ENCODE data around the gene MTG2. TPM values are rescaled to one million over a fixed set of nuclear protein-coding genes. Genes with fewer than 3 reads are reported as not detected.

MTG2 gene, protein sequence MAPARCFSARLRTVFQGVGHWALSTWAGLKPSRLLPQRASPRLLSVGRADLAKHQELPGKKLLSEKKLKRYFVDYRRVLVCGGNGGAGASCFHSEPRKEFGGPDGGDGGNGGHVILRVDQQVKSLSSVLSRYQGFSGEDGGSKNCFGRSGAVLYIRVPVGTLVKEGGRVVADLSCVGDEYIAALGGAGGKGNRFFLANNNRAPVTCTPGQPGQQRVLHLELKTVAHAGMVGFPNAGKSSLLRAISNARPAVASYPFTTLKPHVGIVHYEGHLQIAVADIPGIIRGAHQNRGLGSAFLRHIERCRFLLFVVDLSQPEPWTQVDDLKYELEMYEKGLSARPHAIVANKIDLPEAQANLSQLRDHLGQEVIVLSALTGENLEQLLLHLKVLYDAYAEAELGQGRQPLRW
- 10 to 100 TPM; 18.3 to 35.5 TPM for total RNA-seq
- 10 to 100 TPM; 23.4 to 33.7 TPM for polyA plus RNA-seq
- long read RNA-seq, donor 1, partial matches to known transcripts, result 0 of 5 reads
- long read RNA-seq, donor 1, other reads (novel, unspliced or antisense), result 0 of 5 reads
- long read RNA-seq, donor 2, partial matches to known transcripts, result 0 of 2 reads
- long read RNA-seq, donor 2, other reads (novel, unspliced or antisense), result 0 of 2 reads
- long read RNA-seq, donor 3, result 0 reads
- long read RNA-seq, donor 4, partial matches to known transcripts, result 0 of 3 reads
- long read RNA-seq, donor 4, other reads (novel, unspliced or antisense), result 0 of 3 reads
- long read RNA-seq, donor 5, transcript MTG2-210 (2 exons, 590 nt), result major isoform, 5 of 6 reads
- long read RNA-seq, donor 5, partial matches to known transcripts, result 0 of 6 reads
- long read RNA-seq, donor 5, other reads (novel, unspliced or antisense), result 0 of 6 reads

DNA sequence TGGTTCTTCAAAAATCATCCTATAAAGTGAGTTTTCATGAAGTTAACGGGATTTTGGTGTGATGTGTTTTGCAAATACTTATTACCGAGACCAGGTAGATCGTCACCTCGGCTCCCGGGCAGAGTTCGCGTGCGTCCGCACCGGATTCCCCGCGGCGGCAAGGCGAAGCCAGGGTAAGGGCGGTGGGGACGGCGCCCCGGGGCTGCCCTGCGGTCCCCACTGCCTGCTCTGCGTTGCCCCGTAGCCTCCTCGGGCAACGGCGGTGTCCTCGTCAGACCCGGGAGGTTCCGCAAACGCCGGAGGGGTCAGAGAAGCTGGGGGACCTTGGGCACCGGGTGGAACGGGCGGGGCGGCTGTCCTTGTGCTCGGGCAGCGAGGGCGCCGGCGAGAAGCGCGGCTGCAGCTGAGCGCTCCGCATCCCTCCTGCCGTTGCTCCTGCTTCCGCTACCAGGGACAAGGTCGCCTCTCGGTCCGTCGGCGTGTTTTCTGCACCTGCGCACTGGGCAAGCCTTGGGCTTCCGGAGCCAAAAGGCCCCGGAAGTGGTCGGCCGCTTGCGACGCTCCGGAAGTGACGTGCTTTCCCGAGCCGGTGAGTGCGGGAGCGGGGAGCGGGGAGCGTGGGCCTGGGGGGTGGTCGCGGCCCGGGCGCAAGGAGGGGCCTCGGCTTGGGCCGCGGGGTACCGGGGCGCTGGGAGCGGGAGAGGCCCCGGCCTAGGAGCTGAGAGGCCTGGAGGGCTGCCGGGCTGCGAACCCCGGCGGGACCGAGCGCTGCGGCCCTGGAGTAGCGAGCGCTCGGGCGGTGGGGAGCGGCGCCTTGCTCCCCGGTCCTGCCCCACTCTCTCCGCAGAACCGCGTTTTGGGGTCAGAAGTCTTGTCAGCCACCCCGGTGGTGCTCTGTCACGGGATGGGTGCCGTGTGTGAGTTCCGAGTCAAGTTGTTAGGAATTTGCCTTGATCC lies at the start of gene MTG2:
Gene MTG2 (plus strand): TSS at position 560 of the 957 bp plus-strand sequence. CDS start 10,393 bp downstream, outside the sequence.
- DNase-seq (peak; percentile 96 to 97 (median 97)), ATAC-seq (ENCODE audit: insufficient read depth, low FRiP score) (peak; percentile 97)
- H3K4me1 ChIP-seq (ENCODE audit: control insufficient read depth in 5 of 5, insufficient read depth in 5 of 5, low read length in 5 of 5), result peaks cover 0 to 17% (median 6%) of the 10 kb centered on the region in 5 donors
- TF ChIP-seq, protein P1, sequence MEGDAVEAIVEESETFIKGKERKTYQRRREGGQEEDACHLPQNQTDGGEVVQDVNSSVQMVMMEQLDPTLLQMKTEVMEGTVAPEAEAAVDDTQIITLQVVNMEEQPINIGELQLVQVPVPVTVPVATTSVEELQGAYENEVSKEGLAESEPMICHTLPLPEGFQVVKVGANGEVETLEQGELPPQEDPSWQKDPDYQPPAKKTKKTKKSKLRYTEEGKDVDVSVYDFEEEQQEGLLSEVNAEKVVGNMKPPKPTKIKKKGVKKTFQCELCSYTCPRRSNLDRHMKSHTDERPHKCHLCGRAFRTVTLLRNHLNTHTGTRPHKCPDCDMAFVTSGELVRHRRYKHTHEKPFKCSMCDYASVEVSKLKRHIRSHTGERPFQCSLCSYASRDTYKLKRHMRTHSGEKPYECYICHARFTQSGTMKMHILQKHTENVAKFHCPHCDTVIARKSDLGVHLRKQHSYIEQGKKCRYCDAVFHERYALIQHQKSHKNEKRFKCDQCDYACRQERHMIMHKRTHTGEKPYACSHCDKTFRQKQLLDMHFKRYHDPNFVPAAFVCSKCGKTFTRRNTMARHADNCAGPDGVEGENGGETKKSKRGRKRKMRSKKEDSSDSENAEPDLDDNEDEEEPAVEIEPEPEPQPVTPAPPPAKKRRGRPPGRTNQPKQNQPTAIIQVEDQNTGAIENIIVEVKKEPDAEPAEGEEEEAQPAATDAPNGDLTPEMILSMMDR (IDR thresholded peaks at IDR 0.05; ENCODE audit: control extremely low read depth, extremely low read depth), result no peak
- H3K4me3 ChIP-seq, result peak within 1 kb of the TSS; percentile 82
- peak within 1 kb of the TSS; percentile 81 to 82 for H3K9ac ChIP-seq (ENCODE audit: insufficient read depth in 1 of 2, low read length in 2 of 2)
- WGBS, 2 donors, result 0% methylated on average over 96 of the region's 96 CpGs
- no peaks in the 10 kb centered on the region for H3K9me3 ChIP-seq (ENCODE audit: control insufficient read depth in 4 of 4, insufficient read depth in 3 of 4, low read length in 3 of 4)
- peaks cover 0 to 10% (median 2%) of the 10 kb centered on the region in 4 donors for H3K36me3 ChIP-seq (ENCODE audit: control insufficient read depth in 4 of 4, insufficient read depth in 4 of 4, low read length in 4 of 4)
- peak within 1 kb of the TSS; percentile 92 to 98 for H3K27ac ChIP-seq (ENCODE audit: low read depth in 1 of 2, low read length in 1 of 2)
- H3K27me3 ChIP-seq (ENCODE audit: control insufficient read depth in 3 of 3, insufficient read depth in 3 of 3, low read length in 2 of 3), result no peaks in the 10 kb centered on the region

DNA sequence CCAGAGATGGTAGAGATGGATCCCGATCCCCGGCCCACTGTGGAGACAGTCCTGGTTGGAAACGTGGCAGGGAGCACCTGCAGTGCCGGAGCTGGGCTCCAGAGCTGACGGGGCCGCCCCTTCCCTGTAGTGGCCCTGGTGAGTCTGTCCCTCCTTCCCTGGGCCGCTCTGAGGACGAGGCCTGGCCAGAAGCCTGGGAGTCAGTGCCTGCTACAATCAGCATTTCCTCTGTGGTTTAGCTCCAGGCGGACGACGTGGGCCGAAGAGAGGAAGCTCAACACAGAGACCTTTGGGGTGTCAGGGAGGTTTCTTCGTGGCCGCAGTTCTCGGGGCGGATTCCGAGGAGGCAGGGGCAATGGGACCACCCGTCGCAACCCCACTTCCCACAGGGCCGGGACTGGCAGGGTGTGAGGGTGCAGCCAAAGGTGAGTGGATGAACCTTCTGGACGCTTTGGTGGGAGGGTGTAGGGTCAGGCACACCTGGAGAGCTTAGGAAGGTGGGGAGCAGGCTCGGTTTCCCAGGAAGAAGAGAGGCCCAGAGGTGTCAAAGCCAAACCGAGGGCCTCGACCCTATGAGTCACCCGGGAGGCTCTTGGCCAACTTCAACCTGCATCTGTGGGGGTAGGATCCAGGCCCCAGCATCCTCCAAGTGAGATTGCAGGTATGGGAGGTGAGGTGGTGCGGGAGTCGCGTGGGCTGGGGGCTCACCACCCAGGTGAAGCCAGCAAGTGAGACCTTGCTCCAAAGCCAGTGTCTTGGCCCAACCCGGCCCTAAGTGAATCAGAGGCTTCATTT lies 49.6 kb upstream of the MTG2 start:
- Histone ChIP-seq H3K9me3 (ENCODE audit: control insufficient read depth in 4 of 4, insufficient read depth in 3 of 4, low read length in 3 of 4) (no peaks in the 10 kb centered on the region), H3K4me3 (no peak overlapping the region), H3K27me3 (ENCODE audit: control insufficient read depth in 3 of 3, insufficient read depth in 3 of 3, low read length in 2 of 3) (no peaks in the 10 kb centered on the region), H3K27ac (ENCODE audit: low read depth in 1 of 2, low read length in 1 of 2) (peak overlapping the region; percentile 12 to 73), H3K4me1 (ENCODE audit: control insufficient read depth in 5 of 5, insufficient read depth in 5 of 5, low read length in 5 of 5) (peaks cover 0 to 13% (median 0%) of the 10 kb centered on the region in 5 donors), H3K36me3 (ENCODE audit: control insufficient read depth in 4 of 4, insufficient read depth in 4 of 4, low read length in 4 of 4) (peaks cover 24 to 78% (median 65%) of the 10 kb centered on the region in 4 donors), H3K9ac (ENCODE audit: insufficient read depth in 1 of 2, low read length in 2 of 2) (no peak overlapping the region)
- no peak for ATAC-seq (ENCODE audit: insufficient read depth, low FRiP score)
- TF ChIP-seq, protein P1 (IDR thresholded peaks at IDR 0.05; ENCODE audit: control extremely low read depth, extremely low read depth), result no peak
- WGBS, 2 donors, result 57 to 65% methylated on average over 28 to 29 of the region's 29 CpGs
- no peak for DNase-seq

DNA sequence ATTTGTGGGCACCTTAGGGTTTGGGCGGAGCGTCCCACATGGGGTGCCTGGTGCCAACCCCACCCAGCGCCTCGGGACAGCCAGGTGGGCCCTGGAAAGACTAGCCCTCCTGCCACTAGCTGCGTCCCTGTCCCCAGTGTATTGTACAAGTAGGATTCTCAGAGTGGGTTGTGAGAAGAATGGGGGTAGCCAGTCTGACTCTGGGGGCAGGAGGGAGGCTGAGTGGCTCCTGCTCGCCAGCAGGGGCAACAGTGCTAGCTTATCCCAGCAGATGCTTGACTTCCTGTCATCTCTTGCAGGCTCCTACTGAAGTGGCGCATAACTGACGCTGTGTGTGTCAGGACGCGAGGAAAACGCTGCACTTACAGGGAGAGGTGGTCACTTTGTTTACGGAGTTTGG lies 49.0 kb upstream of the MTG2 start:
- no peak for ATAC-seq (ENCODE audit: insufficient read depth, low FRiP score)
- DNase-seq, result no peak
- 84 to 88% methylated on average over 12 of the region's 12 CpGs for WGBS, 2 donors
- Histone ChIP-seq H3K9ac (ENCODE audit: insufficient read depth in 1 of 2, low read length in 2 of 2) (no peak overlapping the region), H3K36me3 (ENCODE audit: control insufficient read depth in 4 of 4, insufficient read depth in 4 of 4, low read length in 4 of 4) (peaks cover 26 to 80% (median 66%) of the 10 kb centered on the region in 4 donors), H3K4me3 (no peak overlapping the region), H3K4me1 (ENCODE audit: control insufficient read depth in 5 of 5, insufficient read depth in 5 of 5, low read length in 5 of 5) (peaks cover 0 to 13% (median 0%) of the 10 kb centered on the region in 5 donors), H3K27ac (ENCODE audit: low read depth in 1 of 2, low read length in 1 of 2) (peak overlapping the region in 1 of 2 donors; percentile 30), H3K9me3 (ENCODE audit: control insufficient read depth in 4 of 4, insufficient read depth in 3 of 4, low read length in 3 of 4) (no peaks in the 10 kb centered on the region), H3K27me3 (ENCODE audit: control insufficient read depth in 3 of 3, insufficient read depth in 3 of 3, low read length in 2 of 3) (no peaks in the 10 kb centered on the region)
- TF ChIP-seq, protein P1 (IDR thresholded peaks at IDR 0.05; ENCODE audit: control extremely low read depth, extremely low read depth), result no peak

Measured in lung (tissue), 16 donors.